Measurements from ENCODE around the gene ZBTB32.
"Not testable (repeated sequence)": the region's sequence is repeated elsewhere in the genome, so short reads cannot be mapped to it uniquely, and the experiment has no call there.

The ZBTB32 gene

GRCh38 chr19:35720648-35721047, 16.3 kb downstream of the ZBTB32 start:
- DNase-seq (ENCODE audit: low read depth), result no peak

GRCh38 chr19:35721374-35721773, 17.0 kb downstream of the ZBTB32 start:
- no peak for DNase-seq (ENCODE audit: low read depth)

- DNase-seq (ENCODE audit: low read depth), result no peak
These were observed 18.1 kb downstream of the ZBTB32 start for GRCh38 chr19:35722461-35722860.

GRCh38 chr19:35722897-35723296, 18.5 kb downstream of the ZBTB32 start:
- no peak for DNase-seq (ENCODE audit: low read depth)

GRCh38 chr19:35723671-35724070, 19.3 kb downstream of the ZBTB32 start:
- no peak for DNase-seq (ENCODE audit: low read depth)

- not testable (repeated sequence) for DNase-seq (ENCODE audit: low read depth)
These were observed 19.8 kb downstream of the ZBTB32 start for GRCh38 chr19:35724132-35724531.

GRCh38 chr19:35724560-35724959, 20.2 kb downstream of the ZBTB32 start:
- DNase-seq (ENCODE audit: low read depth), result no peak

- DNase-seq (ENCODE audit: low read depth), result no peak
These were observed 21.0 kb downstream of the ZBTB32 start for GRCh38 chr19:35725216-35725861.

GRCh38 chr19:35727053-35727955, 22.9 kb downstream of the ZBTB32 start:
- DNase-seq (ENCODE audit: low read depth), result no peak

- DNase-seq (ENCODE audit: low read depth), result no peak
These were observed 23.8 kb downstream of the ZBTB32 start for GRCh38 chr19:35727956-35728706.

GRCh38 chr19:35729021-35729420, 24.7 kb downstream of the ZBTB32 start:
- no peak for DNase-seq (ENCODE audit: low read depth)

- DNase-seq (ENCODE audit: low read depth), result no peak
These were observed 25.4 kb downstream of the ZBTB32 start for GRCh38 chr19:35729763-35730162.

- DNase-seq (ENCODE audit: low read depth), result no peak
These were observed 26.0 kb downstream of the ZBTB32 start for GRCh38 chr19:35730326-35730725.

GRCh38 chr19:35731353-35731752, 27.0 kb downstream of the ZBTB32 start:
- DNase-seq (ENCODE audit: low read depth), result no peak

- no peak for DNase-seq (ENCODE audit: low read depth)
These were observed 27.5 kb downstream of the ZBTB32 start for GRCh38 chr19:35731779-35732405.

- no peak for DNase-seq (ENCODE audit: low read depth)
These were observed 28.3 kb downstream of the ZBTB32 start for GRCh38 chr19:35732540-35733179.

- no peak for DNase-seq (ENCODE audit: low read depth)
These were observed 29.1 kb downstream of the ZBTB32 start for GRCh38 chr19:35733180-35734125.

- no peak for DNase-seq (ENCODE audit: low read depth)
These were observed 29.9 kb downstream of the ZBTB32 start for GRCh38 chr19:35734273-35734672.

- DNase-seq (ENCODE audit: low read depth), result no peak
These were observed 30.5 kb downstream of the ZBTB32 start for GRCh38 chr19:35734889-35735288.
